ENCODE results near the gene METTL17.

DNA sequence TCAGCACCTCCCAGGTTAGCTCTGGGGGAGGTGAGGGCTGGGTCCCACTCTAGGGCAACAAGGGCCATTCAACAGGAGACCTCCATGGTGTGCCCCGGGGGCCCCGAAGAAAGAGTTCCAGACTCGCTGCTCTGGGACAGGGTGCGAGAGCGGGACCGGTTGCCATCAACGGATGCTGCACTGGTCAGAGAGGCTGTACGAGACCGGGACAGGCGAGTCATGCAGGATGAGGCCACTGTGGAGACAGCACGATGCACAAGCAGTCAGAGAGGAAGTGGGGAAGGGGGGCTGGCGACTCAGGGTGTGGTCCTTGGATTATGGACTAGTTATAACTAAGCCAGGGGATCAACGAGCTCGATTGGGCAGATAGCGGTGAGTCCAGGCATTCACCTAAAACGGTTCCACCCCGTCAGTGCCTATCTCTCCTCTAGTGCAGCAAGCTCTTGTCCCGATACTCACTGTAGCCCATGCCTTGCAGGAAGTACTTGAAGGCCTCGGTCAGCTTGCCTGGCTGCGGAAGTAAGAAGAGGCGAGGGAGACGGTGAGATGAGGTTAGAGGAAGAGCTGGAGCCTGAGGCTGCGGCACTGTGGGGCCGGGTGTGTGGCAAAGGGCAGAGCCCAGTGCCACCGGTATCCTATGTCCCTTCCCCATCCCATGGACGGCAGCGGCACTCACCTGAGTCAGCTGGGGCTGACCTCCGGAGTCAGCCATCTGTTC is 27.9 kb downstream of the METTL17 start:
- TF ChIP-seq, protein P1, sequence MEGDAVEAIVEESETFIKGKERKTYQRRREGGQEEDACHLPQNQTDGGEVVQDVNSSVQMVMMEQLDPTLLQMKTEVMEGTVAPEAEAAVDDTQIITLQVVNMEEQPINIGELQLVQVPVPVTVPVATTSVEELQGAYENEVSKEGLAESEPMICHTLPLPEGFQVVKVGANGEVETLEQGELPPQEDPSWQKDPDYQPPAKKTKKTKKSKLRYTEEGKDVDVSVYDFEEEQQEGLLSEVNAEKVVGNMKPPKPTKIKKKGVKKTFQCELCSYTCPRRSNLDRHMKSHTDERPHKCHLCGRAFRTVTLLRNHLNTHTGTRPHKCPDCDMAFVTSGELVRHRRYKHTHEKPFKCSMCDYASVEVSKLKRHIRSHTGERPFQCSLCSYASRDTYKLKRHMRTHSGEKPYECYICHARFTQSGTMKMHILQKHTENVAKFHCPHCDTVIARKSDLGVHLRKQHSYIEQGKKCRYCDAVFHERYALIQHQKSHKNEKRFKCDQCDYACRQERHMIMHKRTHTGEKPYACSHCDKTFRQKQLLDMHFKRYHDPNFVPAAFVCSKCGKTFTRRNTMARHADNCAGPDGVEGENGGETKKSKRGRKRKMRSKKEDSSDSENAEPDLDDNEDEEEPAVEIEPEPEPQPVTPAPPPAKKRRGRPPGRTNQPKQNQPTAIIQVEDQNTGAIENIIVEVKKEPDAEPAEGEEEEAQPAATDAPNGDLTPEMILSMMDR (IDR thresholded peaks at IDR 0.05), result no peak
- TF ChIP-seq POLR2A (IDR thresholded peaks at IDR 0.05), result no peak
